CD4-positive, alpha-beta memory T cell (primary cell): ENCODE data around the gene SHISA9. TPM values are rescaled to one million over a fixed set of nuclear protein-coding genes. Genes with fewer than 3 reads are reported as not detected.
A peak's percentile ranks its signal among the peaks of the same experiment; 100 is the strongest.

Experiments used
- CTCF ChIA-PET: fragments of 350-600 bp; sonication (Branson Sonifier 250); formaldehyde crosslinking; loops from one replicate; lab custom pipeline; 2021; ENCODE audit warnings: inconsistent platforms; ENCODE audit not compliant: partially characterized antibody; lab: Charles Lee
- POLR2A ChIA-PET: fragments of 350-600 bp; sonication (Branson Sonifier 250); formaldehyde crosslinking; loops from one replicate; lab custom pipeline; 2021; ENCODE audit not compliant: partially characterized antibody; lab: Charles Lee
- DNase-seq, 5 donors: peaks; one replicate each; pipeline versions ENCODE4 v3.0.0 to v3.0.0-alpha.2; 2020 to 2022; ENCODE audit warnings: mixed read lengths in 1 of 5
- H3K27ac ChIP-seq: one replicate; pipeline ENCODE4 v1.7.0; 2013; ENCODE audit warnings: low read depth, low read length
- H3K27me3 ChIP-seq: 2 replicates; pipeline ENCODE4 v1.7.0; 2013; ENCODE audit warnings: mild to moderate bottlenecking, low read length, moderate library complexity; ENCODE audit not compliant: insufficient read depth
- H3K36me3 ChIP-seq: 2 replicates; pipeline ENCODE4 v1.7.0; 2013; ENCODE audit warnings: mild to moderate bottlenecking, low read length, moderate library complexity; ENCODE audit not compliant: insufficient read depth
- H3K4me1 ChIP-seq: 2 replicates; pipeline ENCODE4 v1.7.0; 2013; ENCODE audit warnings: mild to moderate bottlenecking, low read length, moderate library complexity; ENCODE audit not compliant: insufficient read depth
- H3K4me3 ChIP-seq, 2 donors: one replicate each; pipeline ENCODE4 v1.7.0; 2013; ENCODE audit warnings: low read length in 2 of 2, mild to moderate bottlenecking in 1 of 2
- H3K9me3 ChIP-seq, 2 donors: one replicate each; pipeline ENCODE4 v1.7.0; 2013; ENCODE audit warnings: low read length in 2 of 2, control low read depth in 1 of 2; ENCODE audit not compliant: control insufficient read depth in 1 of 2
- H3K27ac Mint-ChIP-seq, 7 donors: one replicate each; pipeline ENCODE4 v1.8.0; 2020 to 2021; ENCODE audit warnings: mixed read lengths in 7 of 7, mild to moderate bottlenecking in 6 of 7, inconsistent platforms in 3 of 7, moderate library complexity in 3 of 7
- H3K27me3 Mint-ChIP-seq, 2 donors: one replicate each; pipeline ENCODE4 v1.8.0; 2020 to 2021; ENCODE audit warnings: mixed read lengths in 2 of 2
- H3K36me3 Mint-ChIP-seq, 2 donors: one replicate each; pipeline ENCODE4 v1.8.0; 2020 to 2021; ENCODE audit warnings: mixed read lengths in 2 of 2, inconsistent platforms in 1 of 2, mild to moderate bottlenecking in 1 of 2
- H3K4me1 Mint-ChIP-seq, 4 donors: one replicate each; pipeline ENCODE4 v1.8.0; 2020 to 2021; ENCODE audit warnings: mixed read lengths in 4 of 4, mild to moderate bottlenecking in 1 of 4
- H3K4me3 Mint-ChIP-seq, 8 donors: one replicate each; pipeline ENCODE4 v1.8.0; 2020 to 2021; ENCODE audit warnings: mixed read lengths in 8 of 8, mild to moderate bottlenecking in 7 of 8, moderate library complexity in 6 of 8, inconsistent platforms in 3 of 8
- H3K9me3 Mint-ChIP-seq, 8 donors: one replicate each; pipeline ENCODE4 v1.8.0; 2020 to 2021; ENCODE audit warnings: mixed read lengths in 8 of 8, mild to moderate bottlenecking in 5 of 8, inconsistent platforms in 3 of 8, moderate library complexity in 1 of 8
- intact Hi-C: fragments of 100-400 bp; cut with micrococcal nuclease; formaldehyde crosslinking; loops from one replicate; pipeline ENCODE4 v1.15.1; 2023
- polyA plus RNA-seq, 2 donors: library from polyadenylated mRNA; unstranded; fragments of 300-500 nt; fragmentation: Illumina TruSeq; gene quantifications; one replicate each; pipeline ENCODE4 v1.2.3, GENCODE V29; 2021
- total RNA-seq, 2 experiments: library from RNA; stranded (reverse); gene quantifications; one replicate each; pipeline ENCODE4 v1.2.3, GENCODE V29; 2021

The SHISA9 gene
- total and polyA plus RNA-seq, 4 experiments from 2014 or later: not detected

DNA sequence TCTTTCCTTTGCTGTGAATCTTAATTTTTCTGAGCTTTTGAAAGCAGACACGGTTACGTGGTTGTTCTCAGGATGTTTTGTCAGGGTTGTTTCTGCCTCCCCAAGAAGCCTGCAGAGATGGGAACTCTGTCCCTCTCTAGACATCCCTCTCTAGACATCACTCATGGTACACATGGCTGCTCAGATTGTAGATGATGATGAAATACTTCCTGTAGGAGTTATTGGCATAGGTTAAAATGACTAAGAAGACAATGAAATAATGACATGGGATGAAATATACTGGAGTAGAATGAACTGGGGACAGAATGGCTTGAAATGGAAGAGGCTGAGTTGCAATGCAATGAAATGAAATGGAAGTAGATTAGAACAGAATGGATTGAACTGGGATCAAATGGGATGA is 253.4 kb downstream of the SHISA9 start:
- no peak for DNase-seq
- intact Hi-C loops: no loop called here
- H3K4me3 Mint-ChIP-seq: no peak overlapping the region
- H3K36me3 Mint-ChIP-seq: no peaks in the 10 kb centered on the region
- no peaks in the 10 kb centered on the region for H3K9me3 ChIP-seq
- no peaks in the 10 kb centered on the region for H3K4me1 ChIP-seq
- no peak overlapping the region for H3K27ac Mint-ChIP-seq
- H3K4me3 ChIP-seq: no peak overlapping the region
- no peaks in the 10 kb centered on the region for H3K4me1 Mint-ChIP-seq
- H3K36me3 ChIP-seq: no peaks in the 10 kb centered on the region
- H3K27me3 Mint-ChIP-seq: peaks cover 0 to 3% of the 10 kb centered on the region in 2 donors
- ChIA-PET CTCF (no interaction called here), POLR2A (no interaction called here)
- H3K9me3 Mint-ChIP-seq: peaks cover 0 to 11% (median 5%) of the 10 kb centered on the region in 8 donors
- no peaks in the 10 kb centered on the region for H3K27me3 ChIP-seq
- no peak overlapping the region for H3K27ac ChIP-seq

GRCh38 chr16:13155377-13155776 is 254.0 kb downstream of the SHISA9 start:
- no peaks in the 10 kb centered on the region for H3K36me3 Mint-ChIP-seq
- H3K4me1 Mint-ChIP-seq: no peaks in the 10 kb centered on the region
- Histone ChIP-seq H3K4me1 (no peaks in the 10 kb centered on the region), H3K36me3 (no peaks in the 10 kb centered on the region), H3K27ac (no peak overlapping the region), H3K27me3 (no peaks in the 10 kb centered on the region), H3K4me3 (no peak overlapping the region), H3K9me3 (no peaks in the 10 kb centered on the region)
- DNase-seq: no peak
- H3K4me3 Mint-ChIP-seq: no peak overlapping the region
- POLR2A ChIA-PET: no interaction called here
- no peak overlapping the region for H3K27ac Mint-ChIP-seq
- H3K27me3 Mint-ChIP-seq: peaks cover 0 to 3% of the 10 kb centered on the region in 2 donors
- CTCF ChIA-PET: no interaction called here
- peaks cover 0 to 9% (median 5%) of the 10 kb centered on the region in 8 donors for H3K9me3 Mint-ChIP-seq
- intact Hi-C loops: no loop called here

GRCh38 chr16:13155780-13156179 is 254.4 kb downstream of the SHISA9 start:
- no peaks in the 10 kb centered on the region for H3K4me1 ChIP-seq
- H3K9me3 Mint-ChIP-seq: peaks cover 0 to 9% (median 5%) of the 10 kb centered on the region in 8 donors
- intact Hi-C loops: no loop called here
- H3K27ac ChIP-seq: no peak overlapping the region
- H3K4me3 ChIP-seq: no peak overlapping the region
- ChIA-PET CTCF (no interaction called here), POLR2A (no interaction called here)
- H3K36me3 Mint-ChIP-seq: no peaks in the 10 kb centered on the region
- no peaks in the 10 kb centered on the region for H3K4me1 Mint-ChIP-seq
- no peak overlapping the region for H3K27ac Mint-ChIP-seq
- peaks cover 0 to 3% of the 10 kb centered on the region in 2 donors for H3K27me3 Mint-ChIP-seq
- H3K27me3 ChIP-seq: no peaks in the 10 kb centered on the region
- H3K4me3 Mint-ChIP-seq: peak overlapping the region in 1 of 8 donors; percentile 1
- H3K9me3 ChIP-seq: no peaks in the 10 kb centered on the region
- no peak for DNase-seq
- no peaks in the 10 kb centered on the region for H3K36me3 ChIP-seq

DNA sequence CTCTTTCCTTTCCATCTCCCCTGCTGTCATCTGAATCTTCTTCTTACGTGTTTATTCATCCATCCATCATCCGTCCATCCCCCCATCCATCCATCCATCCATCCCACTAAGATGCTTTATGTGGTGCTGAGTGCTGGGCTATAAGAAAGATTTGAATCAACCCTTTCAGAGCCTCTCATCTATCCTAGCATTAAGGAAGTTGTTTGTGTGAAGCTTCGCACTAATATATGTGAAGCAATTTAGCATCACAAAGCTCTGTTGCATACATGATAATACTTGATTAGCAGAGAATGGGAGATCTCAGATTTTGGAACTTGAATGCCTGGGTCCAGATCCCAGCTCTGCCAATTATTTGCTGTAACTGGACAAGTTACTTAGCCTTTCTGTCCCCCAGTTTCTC is 255.7 kb downstream of the SHISA9 start:
- no peak overlapping the region for H3K4me3 Mint-ChIP-seq
- Histone ChIP-seq H3K4me3 (no peak overlapping the region), H3K4me1 (no peaks in the 10 kb centered on the region), H3K27ac (no peak overlapping the region), H3K36me3 (no peaks in the 10 kb centered on the region), H3K27me3 (no peaks in the 10 kb centered on the region), H3K9me3 (no peaks in the 10 kb centered on the region)
- ChIA-PET CTCF (no interaction called here), POLR2A (no interaction called here)
- no peak for DNase-seq
- H3K27me3 Mint-ChIP-seq: peaks cover 0 to 6% of the 10 kb centered on the region in 2 donors
- no peaks in the 10 kb centered on the region for H3K4me1 Mint-ChIP-seq
- peaks cover 0 to 14% (median 5%) of the 10 kb centered on the region in 8 donors for H3K9me3 Mint-ChIP-seq
- no peak overlapping the region for H3K27ac Mint-ChIP-seq
- no peaks in the 10 kb centered on the region for H3K36me3 Mint-ChIP-seq
- intact Hi-C loops: no loop called here

DNA sequence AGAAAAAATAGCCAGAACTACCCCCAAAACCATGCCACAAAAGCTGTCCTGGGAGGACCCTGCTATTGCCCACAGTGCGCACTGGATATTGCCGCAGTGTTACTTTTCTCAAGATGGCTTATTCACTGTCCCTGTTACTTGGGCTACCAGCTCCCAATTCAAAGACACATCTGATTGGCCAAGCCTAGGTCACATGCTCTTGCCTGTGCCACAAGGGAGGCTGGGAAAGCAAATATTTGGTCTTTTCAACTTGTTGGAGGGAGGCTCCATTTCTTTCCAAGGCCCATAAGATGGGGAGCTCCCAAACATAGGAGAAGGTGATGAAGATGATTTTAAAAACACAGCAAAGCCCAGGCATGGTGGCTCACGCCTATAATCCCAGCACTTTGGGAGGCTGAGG is 257.0 kb downstream of the SHISA9 start:
- DNase-seq: no peak
- Mint-ChIP-seq H3K27ac (no peak overlapping the region), H3K27me3 (peaks cover 0 to 7% of the 10 kb centered on the region in 2 donors), H3K9me3 (peaks cover 0 to 15% (median 5%) of the 10 kb centered on the region in 8 donors), H3K4me1 (no peaks in the 10 kb centered on the region), H3K4me3 (no peak overlapping the region), H3K36me3 (no peaks in the 10 kb centered on the region)
- CTCF ChIA-PET: no interaction called here
- no peaks in the 10 kb centered on the region for H3K36me3 ChIP-seq
- POLR2A ChIA-PET: no interaction called here
- H3K9me3 ChIP-seq: no peaks in the 10 kb centered on the region
- H3K4me3 ChIP-seq: no peak overlapping the region
- intact Hi-C loops: no loop called here
- no peaks in the 10 kb centered on the region for H3K4me1 ChIP-seq
- no peak overlapping the region for H3K27ac ChIP-seq
- H3K27me3 ChIP-seq: no peaks in the 10 kb centered on the region

DNA sequence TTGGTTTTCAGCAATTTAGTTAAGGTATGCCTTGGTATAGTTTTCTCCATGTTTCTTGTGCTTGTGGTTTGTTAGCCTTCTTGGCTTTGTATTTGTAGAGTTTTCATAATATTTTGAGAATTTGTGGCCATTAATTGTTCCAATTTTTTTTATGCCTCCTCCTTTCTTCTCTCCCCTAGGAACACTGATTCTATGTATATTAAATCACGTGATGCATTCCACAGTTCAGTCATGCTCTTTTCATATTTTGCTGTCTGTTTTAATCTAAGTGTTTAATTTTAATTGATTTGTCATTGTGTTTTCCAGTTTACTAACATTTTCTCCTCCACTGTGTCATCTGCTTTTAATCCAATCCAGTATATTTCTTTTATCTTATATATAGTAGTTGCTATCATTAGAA is 263.6 kb downstream of the SHISA9 start:
- Histone ChIP-seq H3K4me3 (no peak overlapping the region), H3K27me3 (no peaks in the 10 kb centered on the region), H3K36me3 (no peaks in the 10 kb centered on the region), H3K4me1 (no peaks in the 10 kb centered on the region), H3K27ac (no peak overlapping the region), H3K9me3 (no peaks in the 10 kb centered on the region)
- DNase-seq: no peak
- Mint-ChIP-seq H3K27me3 (peaks cover 0 to 5% of the 10 kb centered on the region in 2 donors), H3K4me3 (no peak overlapping the region), H3K4me1 (no peaks in the 10 kb centered on the region), H3K27ac (no peak overlapping the region), H3K9me3 (peaks cover 4 to 15% (median 11%) of the 10 kb centered on the region in 8 donors), H3K36me3 (no peaks in the 10 kb centered on the region)
- intact Hi-C loops: no loop called here
- POLR2A ChIA-PET: no interaction called here
- CTCF ChIA-PET: no interaction called here

GRCh38 chr16:13168091-13168572 is 266.7 kb downstream of the SHISA9 start:
- no peak overlapping the region for H3K4me3 ChIP-seq
- peaks cover 0 to 20% (median 12%) of the 10 kb centered on the region in 8 donors for H3K9me3 Mint-ChIP-seq
- no peak overlapping the region for H3K4me3 Mint-ChIP-seq
- H3K4me1 Mint-ChIP-seq: no peaks in the 10 kb centered on the region
- H3K9me3 ChIP-seq: no peaks in the 10 kb centered on the region
- no peaks in the 10 kb centered on the region for H3K36me3 ChIP-seq
- no peak overlapping the region for H3K27ac Mint-ChIP-seq
- H3K4me1 ChIP-seq: no peaks in the 10 kb centered on the region
- H3K36me3 Mint-ChIP-seq: no peaks in the 10 kb centered on the region
- ChIA-PET CTCF (no interaction called here), POLR2A (no interaction called here)
- H3K27ac ChIP-seq: no peak overlapping the region
- intact Hi-C loops: no loop called here
- H3K27me3 Mint-ChIP-seq: peaks cover 0 to 1% of the 10 kb centered on the region in 2 donors
- no peak for DNase-seq
- H3K27me3 ChIP-seq: no peaks in the 10 kb centered on the region

GRCh38 chr16:13171313-13171712 is 269.9 kb downstream of the SHISA9 start:
- Mint-ChIP-seq H3K36me3 (no peaks in the 10 kb centered on the region), H3K27ac (peak overlapping the region in 1 of 7 donors; percentile 14), H3K4me3 (no peak overlapping the region), H3K27me3 (peaks cover 0 to 2% of the 10 kb centered on the region in 2 donors), H3K4me1 (no peaks in the 10 kb centered on the region), H3K9me3 (peaks cover 2 to 20% (median 7%) of the 10 kb centered on the region in 8 donors)
- intact Hi-C loops: no loop called here
- H3K9me3 ChIP-seq: no peaks in the 10 kb centered on the region
- H3K27me3 ChIP-seq: no peaks in the 10 kb centered on the region
- H3K36me3 ChIP-seq: no peaks in the 10 kb centered on the region
- H3K4me1 ChIP-seq: no peaks in the 10 kb centered on the region
- no peak overlapping the region for H3K4me3 ChIP-seq
- ChIA-PET CTCF (no interaction called here), POLR2A (no interaction called here)
- no peak for DNase-seq
- no peak overlapping the region for H3K27ac ChIP-seq
